SHP77 treated with DMSO at 0.1 percent for 48 hours (cell line): ENCODE data around the gene SH2D7.

Experiments used
- DNase-seq: peaks from one replicate; lab custom pipeline; 2025; lab: John Stamatoyannopoulos, UW

The SH2D7 gene

GRCh38 chr15:78061963-78062427 is 30.4 kb upstream of the SH2D7 start:
- no peak for DNase-seq

DNA sequence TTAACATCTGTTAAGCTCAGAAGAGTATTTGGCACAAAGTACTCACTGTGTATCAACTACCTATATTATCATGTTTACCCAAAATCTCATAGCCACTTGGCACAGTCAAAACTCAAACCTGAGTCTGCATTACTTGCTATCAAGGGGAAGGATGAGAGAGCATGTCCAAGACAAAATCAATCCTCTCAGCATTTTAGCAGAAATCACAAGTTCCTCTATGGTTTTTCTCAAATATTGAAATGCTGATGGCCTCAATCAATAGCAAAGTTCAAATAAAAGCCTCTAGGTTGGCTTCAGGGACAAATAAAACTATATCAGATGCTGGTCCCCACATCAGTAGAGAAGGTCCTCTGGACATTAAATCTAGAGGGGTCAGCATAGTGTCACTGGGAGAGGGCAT is 29.1 kb upstream of the SH2D7 start:
- DNase-seq = no peak

DNA sequence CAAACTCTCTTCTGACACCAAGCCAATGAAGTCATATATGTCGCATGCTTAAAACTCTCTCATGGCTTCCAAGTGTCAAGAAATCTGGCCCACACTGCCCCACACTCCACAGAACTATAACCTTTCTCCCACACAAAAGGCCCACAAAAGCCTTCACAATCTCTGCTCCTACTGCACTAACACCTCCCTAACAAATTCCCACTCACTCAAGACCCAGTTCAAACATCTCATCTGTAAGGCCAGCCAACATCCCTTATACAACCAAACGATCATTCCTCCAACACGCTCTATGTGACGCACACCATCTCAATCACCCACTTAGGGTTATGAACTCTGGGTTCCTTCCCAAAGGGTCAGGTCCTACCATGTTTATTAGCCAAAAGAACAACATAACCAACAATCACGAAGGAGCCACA is 28.4 kb upstream of the SH2D7 start:
- DNase-seq = no peak

DNA sequence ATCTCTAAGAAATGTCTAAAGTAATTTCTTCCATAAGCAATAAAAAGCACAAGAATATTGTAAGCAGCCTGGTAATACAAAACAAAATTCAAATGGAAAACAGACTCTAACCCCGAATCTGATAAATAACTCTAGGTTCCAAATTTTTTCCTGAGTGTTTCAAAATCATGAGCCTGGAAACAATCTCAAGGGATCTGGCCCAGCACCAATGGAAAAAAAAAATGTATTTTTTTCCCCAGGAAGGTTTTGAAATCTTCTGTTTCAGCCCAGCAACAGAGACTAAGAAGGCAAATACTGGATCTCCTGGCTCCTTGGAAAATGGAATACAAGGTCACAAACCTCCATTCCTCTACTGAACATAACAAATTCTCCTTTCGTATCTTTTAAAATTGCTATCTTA is 27.8 kb upstream of the SH2D7 start:
- DNase-seq = no peak

- no peak for DNase-seq
Measured at GRCh38 chr15:78065284-78065872, 27.0 kb upstream of the SH2D7 start.

DNA sequence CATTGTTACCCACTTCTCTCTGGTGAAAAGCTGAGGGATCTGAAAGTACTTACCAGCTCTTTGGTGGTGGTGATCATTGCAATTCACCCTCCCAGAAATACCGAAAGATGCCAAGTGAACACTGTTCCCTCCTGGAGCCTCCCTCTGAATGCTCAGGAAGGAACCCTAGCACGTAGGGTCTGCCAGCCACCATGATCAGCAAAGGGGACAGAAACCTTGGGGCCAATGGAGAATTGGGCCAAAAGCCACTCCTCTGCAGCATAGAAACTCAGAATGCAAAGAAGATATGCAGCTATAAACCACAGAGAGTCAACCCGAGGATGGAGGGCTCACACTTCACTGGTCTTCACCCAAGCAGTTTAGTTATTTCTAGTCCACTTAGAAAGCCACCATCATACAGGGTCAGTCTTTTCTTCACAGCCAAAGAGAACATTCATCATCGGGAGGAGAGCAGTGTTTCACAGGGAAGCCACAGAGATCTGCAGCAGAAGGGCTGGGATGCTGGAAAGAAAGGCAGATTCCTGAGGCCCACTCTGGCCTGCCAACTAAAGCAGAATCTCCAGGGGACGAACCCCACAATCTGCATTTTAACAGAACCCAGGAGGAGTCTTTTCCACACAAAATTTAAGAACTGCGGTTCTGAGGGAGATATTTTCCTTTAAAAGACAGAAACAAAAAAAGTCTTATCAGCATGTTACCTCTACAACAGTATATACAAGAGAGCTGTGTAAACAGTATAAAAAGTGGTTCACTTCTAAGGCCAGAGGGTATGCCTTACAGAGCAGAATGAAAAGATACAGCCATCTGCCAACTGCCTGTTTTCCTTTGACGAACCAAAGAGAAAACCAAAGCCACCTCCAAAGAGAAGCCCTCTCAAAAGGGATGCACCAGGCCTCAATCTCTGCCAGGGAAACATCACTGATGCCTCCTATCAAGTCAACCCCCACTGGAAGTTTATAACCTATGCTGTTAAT is 26.1 kb upstream of the SH2D7 start:
- DNase-seq = no peak

- no peak for DNase-seq
Measured at GRCh38 chr15:78067328-78068228, 24.8 kb upstream of the SH2D7 start.

- DNase-seq = no peak
Measured at GRCh38 chr15:78069052-78069414, 23.3 kb upstream of the SH2D7 start.

DNA sequence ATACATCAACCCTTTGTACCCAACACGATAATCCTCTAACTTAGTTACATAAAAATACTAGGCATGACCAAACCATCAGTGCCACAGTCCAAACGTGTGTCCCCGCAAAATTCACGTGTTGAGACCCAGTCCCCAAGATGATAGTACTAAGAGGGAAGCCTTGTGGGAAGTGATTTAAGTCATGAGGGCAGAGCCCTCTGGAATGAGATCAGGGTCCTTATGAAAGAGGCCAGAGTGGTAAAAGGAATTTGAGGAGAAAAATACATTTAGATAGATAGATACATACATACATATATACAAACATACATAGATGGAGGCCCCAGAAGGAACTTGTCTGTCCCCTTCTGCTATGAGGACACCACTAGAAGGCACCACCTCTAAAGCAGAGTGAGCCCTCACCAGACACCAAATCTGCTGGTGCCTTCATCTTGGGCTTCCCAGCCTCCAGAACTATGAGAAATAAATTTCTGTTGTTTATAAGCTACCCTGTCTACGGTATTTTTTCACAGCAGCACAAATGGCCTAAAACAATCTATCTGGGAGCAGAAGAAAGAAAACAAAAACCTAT is 22.8 kb upstream of the SH2D7 start:
- no peak for DNase-seq

DNA sequence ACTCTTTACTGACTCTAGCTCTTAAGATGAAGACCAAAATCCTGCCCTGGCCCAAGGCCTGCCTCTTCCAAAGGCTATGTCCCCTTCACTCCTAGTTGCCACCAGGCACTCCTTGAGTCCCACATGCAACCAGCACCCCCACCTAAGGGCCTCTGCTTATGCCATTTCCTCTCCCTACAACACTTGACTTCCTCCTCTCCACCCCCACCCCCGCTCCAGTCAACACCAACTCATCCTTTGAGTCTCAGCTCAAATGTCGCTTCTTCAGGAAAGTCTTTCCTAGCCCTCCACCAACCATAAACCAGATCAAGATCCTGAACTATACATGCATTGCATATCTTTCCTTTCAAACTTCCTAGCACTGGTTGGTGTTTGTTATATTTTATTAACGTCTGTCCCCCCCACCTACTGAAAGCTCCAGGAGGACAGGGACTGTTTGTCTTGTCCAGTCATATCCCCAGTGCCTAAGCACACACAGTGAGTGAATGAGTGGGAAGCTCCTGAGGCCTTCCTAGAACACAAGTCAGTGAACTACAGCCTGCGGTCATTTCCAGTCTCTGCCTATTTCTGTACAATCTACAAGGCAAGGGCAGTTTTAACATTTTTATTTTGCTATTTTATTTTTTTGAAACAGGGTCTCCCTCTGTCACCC is 22.2 kb upstream of the SH2D7 start:
- no peak for DNase-seq

DNA sequence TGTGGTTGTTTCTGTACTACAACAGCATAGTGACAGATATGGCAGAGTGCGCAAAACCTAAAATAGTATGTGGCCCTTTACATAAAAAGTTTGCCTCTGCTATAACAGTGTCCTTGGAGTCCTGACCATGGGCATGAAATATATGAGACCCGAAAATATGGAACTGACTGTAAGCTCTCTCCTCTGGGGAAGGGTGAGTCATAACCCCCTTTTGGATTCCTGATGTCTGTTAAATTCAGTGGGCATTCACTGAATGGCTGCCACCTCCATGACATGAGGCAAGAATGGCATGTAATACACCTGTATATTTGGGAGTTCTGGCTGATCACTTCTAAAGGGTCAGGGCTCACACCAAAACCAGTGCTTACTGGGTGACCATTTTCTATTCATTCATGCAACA is 21.0 kb upstream of the SH2D7 start:
- no peak for DNase-seq

DNA sequence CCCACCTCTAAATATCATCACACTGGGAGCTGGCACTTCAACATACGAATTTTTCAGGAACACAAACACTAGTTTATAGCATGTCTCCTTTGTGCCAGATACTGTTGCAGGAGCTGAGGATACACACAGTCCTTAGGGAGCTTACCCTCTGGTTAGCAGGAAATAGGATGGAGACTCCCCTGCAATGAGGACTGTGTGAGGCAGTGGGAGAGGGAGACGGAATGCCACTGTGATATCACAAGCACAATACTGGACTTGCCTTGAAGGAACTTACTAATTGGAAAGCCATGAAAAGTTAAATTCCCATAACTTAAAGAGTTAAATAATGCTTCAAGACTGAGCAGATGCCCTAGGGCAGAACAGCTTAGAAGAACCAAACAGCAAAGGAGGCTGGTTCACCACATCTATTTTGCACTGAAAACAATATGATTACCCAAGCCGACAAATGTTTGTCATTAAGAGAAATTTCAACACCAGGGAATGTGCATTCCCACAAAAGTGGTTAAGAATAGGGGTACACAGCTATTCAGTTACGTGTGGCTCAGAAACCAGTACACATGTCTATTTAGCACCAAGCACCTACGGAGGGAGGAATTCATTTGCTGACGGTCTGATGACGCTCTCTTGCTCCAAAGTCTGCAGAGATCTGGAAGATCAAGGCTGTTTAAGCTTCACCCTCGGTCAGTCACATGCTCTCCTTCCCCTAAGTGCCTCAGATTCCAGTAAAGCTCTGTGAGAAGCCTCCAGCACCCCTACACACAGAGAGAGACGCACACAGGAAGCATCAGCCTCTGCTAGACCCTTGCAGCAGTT is 20.1 kb upstream of the SH2D7 start:
- no peak for DNase-seq

- DNase-seq = no peak
Measured at GRCh38 chr15:78073046-78073787, 19.1 kb upstream of the SH2D7 start.

DNA sequence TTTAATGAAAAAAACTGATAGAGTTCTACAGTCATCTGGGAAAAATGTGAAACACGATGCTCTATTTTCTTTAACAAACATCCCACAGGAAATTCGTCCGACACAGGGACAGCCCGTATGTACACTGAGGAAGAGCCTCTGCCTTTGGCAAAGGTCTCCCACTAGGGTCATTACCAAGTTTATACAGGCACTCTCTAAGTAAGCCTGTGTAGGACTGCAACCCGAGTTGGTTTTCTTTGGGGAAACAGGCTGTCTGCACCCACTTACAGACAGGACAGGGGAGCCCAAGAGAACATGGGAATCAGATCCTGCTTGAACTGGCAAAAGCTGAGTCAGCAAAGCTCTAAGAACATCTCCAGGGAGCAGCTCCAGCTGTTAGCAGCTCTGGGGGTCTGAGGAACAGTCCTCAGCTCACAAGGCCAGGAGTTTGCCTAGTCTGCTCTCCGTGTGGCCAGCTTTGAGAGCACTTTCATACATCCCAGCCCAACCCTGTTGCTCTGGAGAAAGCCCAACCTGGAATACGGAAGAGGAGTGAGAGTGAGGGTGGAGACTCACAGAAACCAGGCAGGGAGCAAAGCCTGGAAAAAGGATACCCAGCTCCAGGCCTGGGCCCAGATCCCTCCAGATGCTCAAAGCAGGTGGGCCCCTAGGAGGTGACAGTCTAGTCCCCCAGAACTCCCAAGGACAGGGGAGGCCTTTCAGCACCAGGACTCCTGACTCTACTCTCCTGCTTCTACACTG is 16.7 kb upstream of the SH2D7 start:
- DNase-seq = no peak

- no peak for DNase-seq
Measured at GRCh38 chr15:78076231-78077052, 15.9 kb upstream of the SH2D7 start.

DNA sequence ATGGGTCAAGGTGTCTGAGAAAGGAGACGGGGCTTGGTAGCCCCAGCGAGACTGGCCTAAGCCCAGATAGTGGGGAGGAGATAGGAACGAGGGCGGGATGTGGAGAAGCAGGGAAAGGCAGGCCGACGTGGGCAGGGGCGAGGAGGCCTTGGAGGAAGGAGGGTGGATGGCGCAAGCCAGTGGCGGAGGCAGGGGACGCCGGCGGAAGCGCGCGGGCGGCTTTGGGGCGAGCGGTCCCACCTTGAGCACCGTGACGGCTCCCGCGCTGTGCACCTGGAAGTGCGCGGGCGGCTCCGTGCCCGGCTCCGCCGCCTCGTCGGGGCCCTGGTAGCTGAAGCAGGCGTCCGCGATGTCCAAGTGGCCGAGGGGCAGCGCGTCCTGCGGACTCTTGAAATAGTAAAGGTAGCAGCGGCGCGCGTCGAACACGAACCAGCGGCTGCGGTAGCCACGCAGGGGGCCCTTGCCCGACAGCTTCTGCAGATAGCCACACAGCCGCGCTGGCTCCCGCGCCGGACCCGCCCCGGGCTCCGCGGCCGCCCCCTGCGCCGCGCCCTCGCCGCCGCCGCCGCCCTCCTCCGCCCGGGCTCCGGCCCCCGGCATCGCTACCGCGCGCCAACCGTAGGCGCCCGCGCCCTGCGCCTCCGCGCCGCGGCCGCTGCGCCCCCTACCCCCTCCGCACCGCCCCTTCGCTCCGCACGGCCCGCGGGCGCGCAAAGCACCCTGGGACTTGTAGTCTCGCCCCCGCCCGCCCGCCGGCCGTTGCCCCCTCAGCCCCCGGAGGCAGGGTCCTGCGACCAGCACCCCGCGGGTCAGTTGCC is 15.1 kb upstream of the SH2D7 start, which contains the start of gene TBC1D2B:
Gene TBC1D2B (minus strand): TSS at position 659 of the 818 bp plus-strand sequence. CDS start 59 bp downstream, at position 600.
- DNase-seq = no peak

- DNase-seq = no peak
Measured at GRCh38 chr15:78077871-78078210, 14.5 kb upstream of the SH2D7 start.
